ENCODE results near the gene SYT2.
A peak's percentile ranks its signal among the peaks of the same experiment; 100 is the strongest.

Gene SYT2

GRCh38 chr1:202694314-202694713, 15.9 kb downstream of the SYT2 start:
- Mint-ChIP-seq H3K9me3 (no peaks in the 10 kb centered on the region), H3K27me3 (ENCODE audit: low read depth) (peaks cover 24% of the 10 kb centered on the region), H3K27ac (no peak overlapping the region), H3K4me1 (ENCODE audit: low read depth) (peaks cover 6% of the 10 kb centered on the region), H3K4me3 (no peak overlapping the region), H3K36me3 (ENCODE audit: low read depth) (no peaks in the 10 kb centered on the region)
- no peak for DNase-seq (ENCODE audit: low spot score)

- no peaks in the 10 kb centered on the region for H3K4me1 Mint-ChIP-seq (ENCODE audit: low read depth)
- H3K4me3 Mint-ChIP-seq = no peak overlapping the region
- peaks cover 17% of the 10 kb centered on the region for H3K27me3 Mint-ChIP-seq (ENCODE audit: low read depth)
- no peaks in the 10 kb centered on the region for H3K36me3 Mint-ChIP-seq (ENCODE audit: low read depth)
- H3K27ac Mint-ChIP-seq = no peak overlapping the region
- peak; percentile 48 for DNase-seq (ENCODE audit: low spot score)
- H3K9me3 Mint-ChIP-seq = no peaks in the 10 kb centered on the region
These were observed 17.2 kb downstream of the SYT2 start for GRCh38 chr1:202692959-202693555.

GRCh38 chr1:202691816-202692215, 18.4 kb downstream of the SYT2 start:
- no peaks in the 10 kb centered on the region for H3K9me3 Mint-ChIP-seq
- peaks cover 16% of the 10 kb centered on the region for H3K27me3 Mint-ChIP-seq (ENCODE audit: low read depth)
- no peaks in the 10 kb centered on the region for H3K36me3 Mint-ChIP-seq (ENCODE audit: low read depth)
- no peak overlapping the region for H3K27ac Mint-ChIP-seq
- no peak overlapping the region for H3K4me3 Mint-ChIP-seq
- no peaks in the 10 kb centered on the region for H3K4me1 Mint-ChIP-seq (ENCODE audit: low read depth)
- no peak for DNase-seq (ENCODE audit: low spot score)

GRCh38 chr1:202689493-202690342, 20.5 kb downstream of the SYT2 start:
- no peaks in the 10 kb centered on the region for H3K4me1 Mint-ChIP-seq (ENCODE audit: low read depth)
- H3K27ac Mint-ChIP-seq = no peak overlapping the region
- DNase-seq (ENCODE audit: low spot score) = no peak
- H3K9me3 Mint-ChIP-seq = no peaks in the 10 kb centered on the region
- H3K27me3 Mint-ChIP-seq (ENCODE audit: low read depth) = peaks cover 5% of the 10 kb centered on the region
- H3K36me3 Mint-ChIP-seq (ENCODE audit: low read depth) = no peaks in the 10 kb centered on the region
- H3K4me3 Mint-ChIP-seq = no peak overlapping the region

GRCh38 chr1:202689082-202689481, 21.2 kb downstream of the SYT2 start:
- H3K27me3 Mint-ChIP-seq (ENCODE audit: low read depth) = peaks cover 7% of the 10 kb centered on the region
- no peak overlapping the region for H3K27ac Mint-ChIP-seq
- H3K36me3 Mint-ChIP-seq (ENCODE audit: low read depth) = no peaks in the 10 kb centered on the region
- H3K4me3 Mint-ChIP-seq = no peak overlapping the region
- H3K9me3 Mint-ChIP-seq = no peaks in the 10 kb centered on the region
- DNase-seq (ENCODE audit: low spot score) = no peak
- no peaks in the 10 kb centered on the region for H3K4me1 Mint-ChIP-seq (ENCODE audit: low read depth)

- H3K27me3 Mint-ChIP-seq (ENCODE audit: low read depth) = peaks cover 8% of the 10 kb centered on the region
- DNase-seq (ENCODE audit: low spot score) = no peak
These were observed 21.9 kb downstream of the SYT2 start for GRCh38 chr1:202688401-202688800.

GRCh38 chr1:202687798-202688197, 22.5 kb downstream of the SYT2 start:
- DNase-seq (ENCODE audit: low spot score) = no peak
- Mint-ChIP-seq H3K9me3 (no peaks in the 10 kb centered on the region), H3K4me3 (no peak overlapping the region), H3K27ac (no peak overlapping the region), H3K4me1 (ENCODE audit: low read depth) (no peaks in the 10 kb centered on the region), H3K36me3 (ENCODE audit: low read depth) (no peaks in the 10 kb centered on the region), H3K27me3 (ENCODE audit: low read depth) (peaks cover 6% of the 10 kb centered on the region)

More at GRCh38 chr1:202688401-202688800, 21.9 kb downstream of the SYT2 start:
- no peak overlapping the region for H3K4me3 Mint-ChIP-seq
- H3K27ac Mint-ChIP-seq = no peak overlapping the region
- H3K9me3 Mint-ChIP-seq = no peaks in the 10 kb centered on the region
- no peaks in the 10 kb centered on the region for H3K4me1 Mint-ChIP-seq (ENCODE audit: low read depth)
- H3K36me3 Mint-ChIP-seq (ENCODE audit: low read depth) = no peaks in the 10 kb centered on the region

GRCh38 chr1:202687370-202687769, 22.9 kb downstream of the SYT2 start:
- Mint-ChIP-seq H3K4me3 (no peak overlapping the region), H3K36me3 (ENCODE audit: low read depth) (no peaks in the 10 kb centered on the region)
- no peak for DNase-seq (ENCODE audit: low spot score)

GRCh38 chr1:202685641-202686040, 24.6 kb downstream of the SYT2 start:
- H3K27me3 Mint-ChIP-seq (ENCODE audit: low read depth) = peaks cover 6% of the 10 kb centered on the region
- no peak overlapping the region for H3K4me3 Mint-ChIP-seq
- no peak for DNase-seq (ENCODE audit: low spot score)
- H3K9me3 Mint-ChIP-seq = no peaks in the 10 kb centered on the region
- H3K27ac Mint-ChIP-seq = no peak overlapping the region
- no peaks in the 10 kb centered on the region for H3K36me3 Mint-ChIP-seq (ENCODE audit: low read depth)
- H3K4me1 Mint-ChIP-seq (ENCODE audit: low read depth) = no peaks in the 10 kb centered on the region

More at GRCh38 chr1:202687370-202687769, 22.9 kb downstream of the SYT2 start:
- Mint-ChIP-seq H3K9me3 (no peaks in the 10 kb centered on the region), H3K27me3 (ENCODE audit: low read depth) (peaks cover 6% of the 10 kb centered on the region), H3K4me1 (ENCODE audit: low read depth) (no peaks in the 10 kb centered on the region), H3K27ac (no peak overlapping the region)

GRCh38 chr1:202684716-202685115, 25.5 kb downstream of the SYT2 start:
- Mint-ChIP-seq H3K4me3 (no peak overlapping the region), H3K4me1 (ENCODE audit: low read depth) (no peaks in the 10 kb centered on the region), H3K36me3 (ENCODE audit: low read depth) (no peaks in the 10 kb centered on the region), H3K27me3 (ENCODE audit: low read depth) (peaks cover 8% of the 10 kb centered on the region), H3K9me3 (no peaks in the 10 kb centered on the region), H3K27ac (no peak overlapping the region)
- no peak for DNase-seq (ENCODE audit: low spot score)

- no peak overlapping the region for H3K4me3 Mint-ChIP-seq
- H3K27ac Mint-ChIP-seq = no peak overlapping the region
- H3K9me3 Mint-ChIP-seq = no peaks in the 10 kb centered on the region
- peaks cover 11% of the 10 kb centered on the region for H3K27me3 Mint-ChIP-seq (ENCODE audit: low read depth)
- no peak for DNase-seq (ENCODE audit: low spot score)
- no peaks in the 10 kb centered on the region for H3K36me3 Mint-ChIP-seq (ENCODE audit: low read depth)
- no peaks in the 10 kb centered on the region for H3K4me1 Mint-ChIP-seq (ENCODE audit: low read depth)
These were observed 27.2 kb downstream of the SYT2 start for GRCh38 chr1:202683029-202683428.

- Mint-ChIP-seq H3K36me3 (ENCODE audit: low read depth) (no peaks in the 10 kb centered on the region), H3K9me3 (no peaks in the 10 kb centered on the region), H3K4me1 (ENCODE audit: low read depth) (no peaks in the 10 kb centered on the region), H3K27me3 (ENCODE audit: low read depth) (peaks cover 11% of the 10 kb centered on the region), H3K4me3 (no peak overlapping the region), H3K27ac (no peak overlapping the region)
- DNase-seq (ENCODE audit: low spot score) = no peak
These were observed 27.8 kb downstream of the SYT2 start for GRCh38 chr1:202682477-202682876.

- Mint-ChIP-seq H3K27ac (no peak overlapping the region), H3K36me3 (ENCODE audit: low read depth) (no peaks in the 10 kb centered on the region), H3K27me3 (ENCODE audit: low read depth) (peaks cover 11% of the 10 kb centered on the region), H3K4me1 (ENCODE audit: low read depth) (no peaks in the 10 kb centered on the region), H3K9me3 (no peaks in the 10 kb centered on the region), H3K4me3 (no peak overlapping the region)
- no peak for DNase-seq (ENCODE audit: low spot score)
These were observed 28.4 kb downstream of the SYT2 start for GRCh38 chr1:202681736-202682420.
